ELF-1 (cell line): ENCODE measurements around the gene RHBDD3.

ENCODE experiments used
- DNase-seq: peaks from one replicate; pipeline ENCODE4 v3.0.0-alpha.2; 2016; ENCODE audit warnings: low read depth, low spot score

The RHBDD3 gene

GRCh38 chr22:29267858-29268510, at the start of gene RHBDD3, which contains the start of gene EWSR1:
TSS of gene RHBDD3 (minus strand) at chr22:29267981. CDS start at chr22:29265626, 2,355 bp downstream.
TSS of gene EWSR1 (plus strand) at chr22:29268268. CDS start at chr22:29268337, 69 bp downstream.
- DNase-seq: peak; percentile 96

- no peak for DNase-seq
Measured at GRCh38 chr22:29316141-29316828, 48.5 kb upstream of the RHBDD3 start.

- no peak for DNase-seq
Measured at GRCh38 chr22:29315286-29316140, 47.7 kb upstream of the RHBDD3 start, which contains the start of gene RASL10A. TSS of gene RASL10A (minus strand) at chr22:29315697. CDS start at chr22:29315246, 451 bp downstream.

GRCh38 chr22:29314537-29315285, 46.9 kb upstream of the RHBDD3 start:
- peak; percentile 71 for DNase-seq

- DNase-seq: no peak
Measured at GRCh38 chr22:29313576-29314466, 46.0 kb upstream of the RHBDD3 start.

GRCh38 chr22:29313126-29313575, 45.4 kb upstream of the RHBDD3 start:
- peak; percentile 93 for DNase-seq

GRCh38 chr22:29312218-29313125, 44.7 kb upstream of the RHBDD3 start:
- DNase-seq: no peak

GRCh38 chr22:29311464-29312217, 43.9 kb upstream of the RHBDD3 start:
- no peak for DNase-seq

GRCh38 chr22:29310863-29311339, 43.1 kb upstream of the RHBDD3 start:
- peak; percentile 91 for DNase-seq

GRCh38 chr22:29310065-29310862, 42.5 kb upstream of the RHBDD3 start:
- peak; percentile 44 for DNase-seq

- no peak for DNase-seq
Measured at GRCh38 chr22:29309332-29310064, 41.7 kb upstream of the RHBDD3 start.

- DNase-seq: no peak
Measured at GRCh38 chr22:29308791-29309262, 41.0 kb upstream of the RHBDD3 start.

- no peak for DNase-seq
Measured at GRCh38 chr22:29308148-29308790, 40.5 kb upstream of the RHBDD3 start.

- no peak for DNase-seq
Measured at GRCh38 chr22:29307596-29308147, 39.9 kb upstream of the RHBDD3 start.

GRCh38 chr22:29306835-29307595, 39.2 kb upstream of the RHBDD3 start:
- DNase-seq: peak; percentile 94
